Stimulated activated CD4-positive, alpha-beta T cell treated with anti-CD3 and anti-CD28 coated beads, Interleukin-2, amount 100 ng/mL, for 48 hours (primary cell): ENCODE results near the gene CRKL.

ENCODE experiments used
- DNase-seq, 2 donors: peaks; one replicate each; pipeline ENCODE4 v3.0.0-alpha.2; 2020

The CRKL gene

GRCh38 chr22:20985720-20986119 is 68.5 kb downstream of the CRKL start:
- no peak for DNase-seq

GRCh38 chr22:20986365-20986764 is 69.2 kb downstream of the CRKL start:
- DNase-seq = no peak

GRCh38 chr22:20987375-20987774 is 70.2 kb downstream of the CRKL start:
- no peak for DNase-seq

GRCh38 chr22:20988573-20989322 is 71.5 kb downstream of the CRKL start:
- no peak for DNase-seq

- DNase-seq = no peak
Observed at GRCh38 chr22:20989323-20990138, 72.3 kb downstream of the CRKL start.

GRCh38 chr22:20990184-20991180 is 73.3 kb downstream of the CRKL start:
- DNase-seq = no peak

GRCh38 chr22:20991252-20992055 is 74.2 kb downstream of the CRKL start:
- DNase-seq = no peak

GRCh38 chr22:20992056-20992442 is 74.8 kb downstream of the CRKL start:
- DNase-seq = no peak

- DNase-seq = no peak
Observed at GRCh38 chr22:20992456-20993303, 75.5 kb downstream of the CRKL start.

- no peak for DNase-seq
Observed at GRCh38 chr22:20993304-20994127, 76.3 kb downstream of the CRKL start.

GRCh38 chr22:20994128-20994901 is 77.1 kb downstream of the CRKL start:
- DNase-seq = no peak

GRCh38 chr22:20994902-20995241 is 77.7 kb downstream of the CRKL start:
- DNase-seq = no peak

- DNase-seq = no peak
Observed at GRCh38 chr22:20995329-20996030, 78.3 kb downstream of the CRKL start.

- no peak for DNase-seq
Observed at GRCh38 chr22:20996031-20996410, 78.8 kb downstream of the CRKL start.

GRCh38 chr22:20996598-20997535 is 79.7 kb downstream of the CRKL start:
- no peak for DNase-seq

- DNase-seq = no peak
Observed at GRCh38 chr22:20997536-20998257, 80.5 kb downstream of the CRKL start.
